Measurements from ENCODE around the gene FAM180B. TPM values are rescaled to one million over a fixed set of nuclear protein-coding genes. Genes with fewer than 3 reads are reported as not detected.
A peak's percentile ranks its signal among the peaks of the same experiment; 100 is the strongest.

The FAM180B gene
- total RNA-seq, 4 donors from 2014 or later, result not detected

- ATAC-seq (no peak), DNase-seq (no peak)
Measured at GRCh38 chr11:47592251-47592650, 5.8 kb downstream of the FAM180B start.

GRCh38 chr11:47592970-47593369, 6.5 kb downstream of the FAM180B start:
- peaks cover 4 to 9% of the 10 kb centered on the region in 2 donors for H3K4me1 ChIP-seq
- in situ Hi-C loops (cut with MboI; ENCODE audit: low sequenced_read_pairs in 4 of 4), result no loop called here

More at GRCh38 chr11:47592251-47592650, 5.8 kb downstream of the FAM180B start:
- Histone ChIP-seq H3K27me3 (peaks cover 29 to 55% (median 47%) of the 10 kb centered on the region in 3 donors), H3K36me3 (no peaks in the 10 kb centered on the region), H3K27ac (no peak overlapping the region), H3K4me3 (no peak overlapping the region), H3K4me1 (peaks cover 4 to 9% of the 10 kb centered on the region in 2 donors), H3K9me3 (no peaks in the 10 kb centered on the region)
- in situ Hi-C loops (cut with MboI; ENCODE audit: low sequenced_read_pairs in 4 of 4) (no loop called here), intact Hi-C loops (cut with DNase I; ENCODE audit: low total_unique reads) (no loop called here)
- TF ChIP-seq CTCF (IDR thresholded peaks at IDR 0.05 in 4 of 5, conservative IDR thresholded peaks at IDR 0.05 in 1 of 5) (no peak), POLR2A (IDR thresholded peaks at IDR 0.05) (no peak)

GRCh38 chr11:47593492-47593933, 7.0 kb downstream of the FAM180B start:
- no peak for TF ChIP-seq CTCF (IDR thresholded peaks at IDR 0.05 in 4 of 5, conservative IDR thresholded peaks at IDR 0.05 in 1 of 5)
- no peak for TF ChIP-seq POLR2A (IDR thresholded peaks at IDR 0.05)
- Histone ChIP-seq H3K27ac (no peak overlapping the region), H3K36me3 (no peaks in the 10 kb centered on the region), H3K4me3 (no peak overlapping the region), H3K4me1 (peaks cover 4 to 9% of the 10 kb centered on the region in 2 donors), H3K9me3 (no peaks in the 10 kb centered on the region), H3K27me3 (peaks cover 29 to 55% (median 47%) of the 10 kb centered on the region in 3 donors)
- in situ Hi-C loops (cut with MboI; ENCODE audit: low sequenced_read_pairs in 4 of 4) (no loop called here), intact Hi-C loops (cut with DNase I; ENCODE audit: low total_unique reads) (no loop called here)
- ATAC-seq, result no peak
- no peak for DNase-seq

More at GRCh38 chr11:47592970-47593369, 6.5 kb downstream of the FAM180B start:
- H3K27me3 ChIP-seq, result peaks cover 29 to 55% (median 47%) of the 10 kb centered on the region in 3 donors
- intact Hi-C loops (cut with DNase I; ENCODE audit: low total_unique reads), result no loop called here
- no peak for DNase-seq
- no peak overlapping the region for H3K27ac ChIP-seq
- no peak for TF ChIP-seq CTCF (IDR thresholded peaks at IDR 0.05 in 4 of 5, conservative IDR thresholded peaks at IDR 0.05 in 1 of 5)
- no peak for TF ChIP-seq POLR2A (IDR thresholded peaks at IDR 0.05)
- no peak for ATAC-seq
- H3K36me3 ChIP-seq, result no peaks in the 10 kb centered on the region
- no peaks in the 10 kb centered on the region for H3K9me3 ChIP-seq
- no peak overlapping the region for H3K4me3 ChIP-seq

- ATAC-seq, result peak in 1 of 2 donors; percentile 22
- intact Hi-C loops (cut with DNase I; ENCODE audit: low total_unique reads), result no loop called here
- in situ Hi-C loops (cut with MboI; ENCODE audit: low sequenced_read_pairs in 4 of 4), result no loop called here
- no peak for DNase-seq
- Histone ChIP-seq H3K9me3 (no peaks in the 10 kb centered on the region), H3K4me3 (peak within 1 kb of the TSS in 3 of 4 donors; percentile 5 to 36 (median 32)), H3K4me1 (peaks cover 4 to 9% of the 10 kb centered on the region in 2 donors), H3K36me3 (no peaks in the 10 kb centered on the region), H3K27me3 (peaks cover 29 to 53% (median 47%) of the 10 kb centered on the region in 3 donors), H3K27ac (no peak within 1 kb of the TSS)
- no peak for TF ChIP-seq POLR2A (IDR thresholded peaks at IDR 0.05)
- no peak for TF ChIP-seq CTCF (IDR thresholded peaks at IDR 0.05 in 4 of 5, conservative IDR thresholded peaks at IDR 0.05 in 1 of 5)
Measured at GRCh38 chr11:47593934-47594855, 7.7 kb downstream of the FAM180B start, which contains the start of gene C1QTNF4. Gene C1QTNF4 (minus strand): TSS chr11:47594411. CDS start chr11:47590810, 3,601 bp downstream.
